Measurements from ENCODE around the gene DNAJA4.

GRCh38 chr15:78265137-78265460, 737 bp downstream of the DNAJA4 start:
- TF ChIP-seq, protein P1, sequence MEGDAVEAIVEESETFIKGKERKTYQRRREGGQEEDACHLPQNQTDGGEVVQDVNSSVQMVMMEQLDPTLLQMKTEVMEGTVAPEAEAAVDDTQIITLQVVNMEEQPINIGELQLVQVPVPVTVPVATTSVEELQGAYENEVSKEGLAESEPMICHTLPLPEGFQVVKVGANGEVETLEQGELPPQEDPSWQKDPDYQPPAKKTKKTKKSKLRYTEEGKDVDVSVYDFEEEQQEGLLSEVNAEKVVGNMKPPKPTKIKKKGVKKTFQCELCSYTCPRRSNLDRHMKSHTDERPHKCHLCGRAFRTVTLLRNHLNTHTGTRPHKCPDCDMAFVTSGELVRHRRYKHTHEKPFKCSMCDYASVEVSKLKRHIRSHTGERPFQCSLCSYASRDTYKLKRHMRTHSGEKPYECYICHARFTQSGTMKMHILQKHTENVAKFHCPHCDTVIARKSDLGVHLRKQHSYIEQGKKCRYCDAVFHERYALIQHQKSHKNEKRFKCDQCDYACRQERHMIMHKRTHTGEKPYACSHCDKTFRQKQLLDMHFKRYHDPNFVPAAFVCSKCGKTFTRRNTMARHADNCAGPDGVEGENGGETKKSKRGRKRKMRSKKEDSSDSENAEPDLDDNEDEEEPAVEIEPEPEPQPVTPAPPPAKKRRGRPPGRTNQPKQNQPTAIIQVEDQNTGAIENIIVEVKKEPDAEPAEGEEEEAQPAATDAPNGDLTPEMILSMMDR (IDR thresholded peaks at IDR 0.05): no peak
- TF ChIP-seq POLR2A (IDR thresholded peaks at IDR 0.05) (no peak), POLR2AphosphoS5 (IDR thresholded peaks at IDR 0.05; ENCODE audit: insufficient read depth in 1 of 2, low read depth in 1 of 2) (no peak)

Data from vagina (tissue), 2 donors.